Measurements from ENCODE around the gene ZBBX.
"Not testable (repeated sequence)": the region's sequence is repeated elsewhere in the genome, so short reads cannot be mapped to it uniquely, and the experiment has no call there.

ZBBX gene, protein sequence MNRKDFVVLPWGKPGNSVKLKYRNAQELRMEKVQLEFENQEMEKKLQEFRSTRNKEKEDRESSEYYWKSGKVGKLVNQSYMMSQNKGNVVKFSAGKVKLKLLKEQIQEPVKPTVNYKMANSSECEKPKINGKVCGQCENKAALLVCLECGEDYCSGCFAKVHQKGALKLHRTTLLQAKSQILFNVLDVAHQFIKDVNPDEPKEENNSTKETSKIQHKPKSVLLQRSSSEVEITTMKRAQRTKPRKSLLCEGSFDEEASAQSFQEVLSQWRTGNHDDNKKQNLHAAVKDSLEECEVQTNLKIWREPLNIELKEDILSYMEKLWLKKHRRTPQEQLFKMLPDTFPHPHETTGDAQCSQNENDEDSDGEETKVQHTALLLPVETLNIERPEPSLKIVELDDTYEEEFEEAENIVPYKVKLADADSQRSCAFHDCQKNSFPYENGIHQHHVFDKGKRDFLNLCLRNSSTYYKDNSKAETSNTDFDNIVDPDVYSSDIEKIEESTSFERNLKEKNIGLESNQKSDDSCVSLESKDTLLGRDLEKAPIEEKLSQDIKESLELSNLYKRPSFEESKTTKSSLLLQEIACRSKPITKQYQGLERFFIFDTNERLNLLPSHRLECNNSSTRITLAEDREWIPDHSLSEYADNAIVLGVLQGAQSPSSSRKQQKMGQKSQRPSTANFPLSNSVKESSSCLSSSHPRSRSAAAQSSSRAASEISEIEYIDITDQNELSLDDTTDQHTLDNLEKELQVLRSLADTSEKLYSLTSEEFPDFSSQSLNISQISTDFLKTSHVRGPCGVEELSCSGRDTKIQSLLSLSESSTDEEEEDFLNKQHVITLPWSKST

DNA sequence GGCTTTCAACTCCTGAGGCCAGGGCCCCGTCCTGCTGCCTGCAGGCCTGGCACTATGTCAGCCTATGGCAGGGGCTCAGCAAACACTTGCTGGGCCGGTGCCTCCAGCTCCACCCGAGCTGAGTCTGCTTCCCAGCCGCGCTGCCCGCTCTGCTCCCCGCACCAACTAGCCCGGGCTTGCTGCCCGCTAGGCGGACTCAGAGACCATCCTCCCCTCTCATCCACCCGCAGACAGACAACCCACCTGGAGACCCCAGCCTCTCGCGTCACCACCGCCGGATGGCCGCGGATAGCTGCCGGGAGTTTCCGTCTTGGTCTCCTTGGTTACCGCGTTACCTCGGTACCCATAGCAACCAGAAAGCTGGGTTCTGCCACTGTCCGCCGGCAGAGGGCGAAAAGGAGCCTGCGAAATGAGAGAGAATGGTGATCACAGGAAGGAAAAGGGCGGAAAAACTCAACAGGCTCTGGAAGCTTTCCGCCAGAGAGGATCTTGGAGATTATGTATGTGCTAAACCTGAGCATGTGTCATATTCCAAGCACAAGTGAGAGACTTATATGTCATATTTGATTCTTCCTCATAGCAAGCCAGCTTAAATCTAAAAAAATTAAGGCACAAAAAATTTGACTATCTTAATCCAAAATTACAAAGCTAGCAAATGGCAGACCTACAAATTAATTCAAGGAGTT, at the start of gene ZBBX:
Gene ZBBX (minus strand): TSS at position 294 of the 686 bp plus-strand sequence. CDS start 7,396 bp downstream, outside the sequence.
- DNase-seq (ENCODE audit: low read depth), result peak; percentile 49

DNA sequence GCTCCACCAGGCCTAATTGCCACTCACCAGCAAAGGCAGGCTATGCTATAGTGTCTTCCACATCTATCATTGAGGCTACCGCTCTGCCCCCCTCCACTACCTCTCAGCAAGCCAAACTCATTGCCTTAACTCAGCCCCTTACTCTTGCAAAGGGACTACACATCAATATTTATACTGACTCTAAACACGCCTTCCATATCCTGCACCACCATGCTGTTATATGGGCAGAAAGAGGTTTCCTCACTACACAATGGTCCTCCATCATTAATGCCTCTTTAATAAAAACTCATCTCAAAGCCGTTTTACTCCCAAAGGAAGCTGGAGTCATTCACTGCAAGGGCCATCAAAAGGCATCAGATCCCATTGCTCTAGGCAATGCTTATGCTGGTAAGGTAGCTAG, 46.9 kb upstream of the ZBBX start:
- DNase-seq (ENCODE audit: low read depth), result not testable (repeated sequence)

DNA sequence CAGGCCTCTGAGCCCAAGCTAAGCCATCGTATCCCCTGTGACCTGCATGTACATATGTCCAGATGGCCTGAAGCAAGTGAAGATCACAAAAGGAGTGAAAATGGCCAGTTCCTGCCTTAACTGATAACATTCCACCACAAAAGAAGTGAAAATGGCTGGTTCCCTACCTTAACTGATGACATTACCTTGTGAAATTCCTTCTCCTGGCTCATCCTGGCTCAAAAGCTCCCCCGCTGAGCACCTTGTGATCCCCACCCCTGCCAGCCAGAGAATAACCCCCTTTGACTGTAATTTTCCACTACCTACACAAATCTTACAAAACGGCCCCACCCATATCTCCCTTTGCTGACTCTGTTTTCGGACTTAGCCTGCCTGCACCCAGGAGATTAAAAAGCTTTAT, 42.3 kb upstream of the ZBBX start:
- DNase-seq (ENCODE audit: low read depth), result not testable (repeated sequence)

DNA sequence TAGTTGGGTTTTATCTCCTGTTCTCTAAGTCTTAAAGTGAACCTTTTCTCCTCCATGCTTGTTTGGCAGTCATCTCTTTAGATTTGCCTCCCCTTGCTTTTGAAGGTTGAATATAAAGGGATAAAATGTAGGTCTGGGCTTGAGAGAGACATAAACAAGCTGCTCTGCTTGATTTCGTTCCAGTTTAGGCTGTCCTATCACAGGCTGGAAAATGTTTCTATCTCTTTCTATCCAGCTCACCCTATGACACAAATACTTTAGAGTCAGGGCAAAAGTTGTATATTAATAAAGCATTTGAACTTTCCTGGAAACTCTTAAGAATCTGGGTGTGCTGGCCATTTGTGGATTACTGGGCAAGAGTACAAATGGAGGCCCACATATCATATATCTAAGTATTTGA, 29.5 kb upstream of the ZBBX start:
- no peak for DNase-seq (ENCODE audit: low read depth)

DNA sequence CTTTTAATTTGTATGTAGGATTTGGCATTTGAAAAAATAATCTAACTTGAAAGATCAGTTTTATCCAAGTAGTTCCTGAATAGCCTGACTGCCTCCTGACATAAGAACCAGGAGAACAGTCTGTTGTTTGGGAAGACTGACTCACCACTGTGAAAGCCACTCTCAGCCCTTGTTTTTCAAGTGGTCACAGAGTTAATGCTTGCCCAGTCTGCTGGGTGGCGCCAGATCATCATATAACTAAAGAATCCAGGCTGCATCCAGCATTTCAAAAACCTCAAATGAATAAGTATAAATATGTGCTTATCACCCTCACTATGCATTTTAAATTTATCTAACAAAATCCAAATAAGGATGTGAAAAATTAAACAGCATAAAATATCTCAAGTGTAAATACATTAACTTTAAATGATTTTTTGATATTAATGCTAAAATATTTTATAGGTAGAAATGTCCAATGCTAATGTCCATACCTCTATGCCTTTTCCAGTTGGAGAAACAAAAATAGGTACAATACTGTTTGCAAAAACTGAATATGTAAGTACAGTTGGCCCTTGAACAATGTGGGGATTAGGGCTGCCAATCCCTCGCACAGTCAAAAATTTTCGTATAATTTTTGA, 26.9 kb upstream of the ZBBX start:
- DNase-seq (ENCODE audit: low read depth), result peak; percentile 8

DNA sequence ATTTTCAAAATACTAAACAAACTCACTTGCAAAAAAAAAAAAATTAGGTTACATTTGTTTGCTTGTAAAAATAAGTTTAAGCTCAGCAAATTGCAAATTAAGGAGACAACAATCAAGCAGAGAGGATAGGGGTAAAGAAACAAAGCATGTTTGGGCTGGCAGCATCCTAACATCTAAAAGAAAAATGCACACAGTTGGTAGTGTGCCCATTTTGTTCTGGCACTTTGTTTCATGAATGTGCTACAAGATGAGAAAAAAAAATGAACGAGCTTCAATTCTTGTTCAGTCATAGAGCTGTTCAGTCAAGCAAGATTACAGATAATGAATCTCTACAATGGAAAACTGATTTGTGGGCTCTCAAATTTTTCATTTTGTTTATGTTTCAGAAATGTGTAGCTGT, 17.7 kb upstream of the ZBBX start:
- DNase-seq (ENCODE audit: low read depth), result no peak

DNA sequence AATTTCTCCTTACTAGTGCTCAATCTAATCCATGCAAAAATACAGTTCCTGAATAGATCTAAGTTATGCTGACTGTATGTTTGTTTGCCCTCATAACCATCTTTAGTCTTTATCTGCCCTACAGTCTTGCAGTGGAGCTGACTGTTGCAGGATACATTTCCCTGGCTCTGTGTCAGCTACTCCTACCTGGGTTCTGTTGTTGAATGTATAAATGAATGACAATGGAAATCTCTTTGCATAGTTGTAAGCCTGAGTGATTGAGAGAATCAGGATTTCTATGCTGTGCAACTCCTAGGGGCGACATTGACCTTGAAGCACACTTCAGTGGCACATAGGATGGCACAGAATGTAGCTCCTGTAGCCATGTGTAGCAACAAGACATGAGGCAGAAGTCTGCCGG, 16.0 kb upstream of the ZBBX start:
- no peak for DNase-seq (ENCODE audit: low read depth)

DNA sequence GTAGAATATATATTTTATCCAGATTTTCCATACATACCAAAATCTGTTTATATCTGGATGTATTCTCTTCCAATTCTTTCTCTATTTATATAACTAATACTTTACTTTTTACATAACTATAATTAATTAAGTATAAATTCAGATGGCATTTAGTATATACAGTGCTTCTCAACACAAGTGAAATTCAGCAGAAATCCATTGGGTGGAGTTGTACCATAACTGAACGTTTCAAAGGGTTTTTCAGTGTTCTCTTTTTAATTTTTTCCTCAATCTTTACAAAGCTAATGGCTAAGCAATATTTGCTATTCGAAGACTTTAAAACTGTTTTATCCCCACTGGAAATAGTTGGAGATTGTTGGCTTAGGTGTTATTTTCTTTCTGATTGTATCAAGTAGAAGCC, 13.9 kb upstream of the ZBBX start:
- no peak for DNase-seq (ENCODE audit: low read depth)

DNA sequence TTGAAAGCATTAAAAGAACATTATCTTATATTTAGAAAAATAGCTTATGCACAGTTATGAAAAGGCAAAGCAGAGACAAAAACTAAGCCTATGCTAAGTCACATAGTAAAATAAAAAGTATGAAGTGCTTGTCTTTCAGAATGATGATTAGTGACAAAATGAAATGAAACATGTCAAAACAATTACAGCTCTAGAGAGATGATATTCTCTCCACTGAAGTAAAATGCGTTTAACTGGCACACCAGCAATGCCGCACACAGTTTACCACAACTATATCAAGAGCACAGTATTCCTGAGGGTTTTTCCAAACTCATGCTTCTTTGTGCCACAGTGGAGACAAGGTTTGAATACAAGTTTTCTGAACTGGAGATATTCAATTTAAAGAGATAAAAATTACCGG, 2.1 kb upstream of the ZBBX start:
- DNase-seq (ENCODE audit: low read depth), result no peak

DNA sequence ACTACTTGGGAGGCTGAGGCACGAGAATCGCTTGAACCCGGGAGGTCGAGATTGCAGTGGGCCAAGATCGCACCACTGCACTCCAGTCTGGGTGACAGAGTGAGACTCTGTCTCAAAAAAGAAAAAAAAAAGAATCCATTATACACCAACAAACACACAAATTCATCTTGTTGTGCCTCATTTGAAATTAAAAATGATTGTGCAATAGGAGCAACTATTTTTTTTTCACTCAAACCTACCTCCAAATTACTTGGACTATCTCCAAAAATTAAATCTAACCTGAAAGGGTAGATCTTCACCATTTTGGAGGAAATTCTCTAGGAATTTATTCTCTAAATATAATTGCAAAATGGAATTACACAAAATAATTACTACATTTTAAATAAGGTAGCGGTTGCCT, 4.6 kb downstream of the ZBBX start:
- DNase-seq (ENCODE audit: low read depth), result no peak

DNA sequence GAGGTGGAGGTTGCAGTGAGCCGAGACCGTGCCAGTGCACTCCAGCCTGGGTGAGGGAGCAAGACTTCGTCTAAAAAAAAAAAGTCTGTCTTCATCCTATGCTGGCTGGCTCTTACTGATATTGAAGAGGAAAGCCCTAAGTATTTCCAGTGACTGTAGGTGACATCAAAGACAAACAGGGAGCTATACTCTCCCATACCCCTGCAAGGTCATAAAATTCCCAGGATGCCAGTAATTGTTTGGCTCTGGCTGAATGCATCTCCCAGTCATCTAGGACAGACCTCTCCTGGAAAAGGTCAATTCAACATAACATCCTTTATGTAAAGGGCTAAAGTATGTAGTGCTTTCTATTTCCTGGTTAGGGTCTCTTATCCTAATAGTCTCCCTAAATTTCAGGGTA, 8.0 kb downstream of the ZBBX start:
- no peak for DNase-seq (ENCODE audit: low read depth)

DNA sequence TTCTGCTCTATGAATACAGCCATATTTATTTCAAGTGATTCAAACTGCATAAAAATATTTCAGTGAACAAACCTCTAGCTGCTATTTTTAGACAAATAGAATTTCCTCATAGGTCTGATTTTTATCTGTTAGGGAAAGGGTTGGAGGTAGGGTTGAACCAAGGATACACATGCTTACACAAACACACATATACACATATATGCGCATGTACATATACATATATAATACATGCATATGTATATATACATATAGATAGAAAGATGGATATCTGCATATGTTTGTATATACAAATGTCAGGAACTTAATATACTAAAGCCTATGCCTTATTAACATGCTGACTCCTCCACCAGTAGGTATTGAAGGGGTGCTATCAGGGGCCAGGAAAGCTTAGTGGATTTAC, 18.1 kb downstream of the ZBBX start:
- no peak for DNase-seq (ENCODE audit: low read depth)

DNA sequence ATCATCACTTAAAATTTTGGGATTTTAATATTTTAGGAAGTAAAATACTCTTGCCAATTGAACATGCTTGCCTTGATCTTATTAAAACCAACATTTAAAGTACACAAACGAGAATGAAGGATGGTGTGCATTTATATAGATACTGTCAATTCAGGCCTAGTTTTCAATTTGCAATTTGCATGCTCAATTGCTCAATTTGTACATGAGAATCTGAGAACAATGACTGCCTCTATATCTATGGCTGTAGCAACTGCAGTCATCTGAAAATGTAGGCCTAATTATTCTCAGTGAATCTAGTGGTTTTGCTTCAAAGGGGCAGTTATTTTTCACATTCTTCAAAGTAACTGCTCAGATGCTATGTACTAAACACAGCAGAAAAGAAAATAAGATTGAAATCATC, 18.8 kb downstream of the ZBBX start:
- DNase-seq (ENCODE audit: low read depth), result no peak

DNA sequence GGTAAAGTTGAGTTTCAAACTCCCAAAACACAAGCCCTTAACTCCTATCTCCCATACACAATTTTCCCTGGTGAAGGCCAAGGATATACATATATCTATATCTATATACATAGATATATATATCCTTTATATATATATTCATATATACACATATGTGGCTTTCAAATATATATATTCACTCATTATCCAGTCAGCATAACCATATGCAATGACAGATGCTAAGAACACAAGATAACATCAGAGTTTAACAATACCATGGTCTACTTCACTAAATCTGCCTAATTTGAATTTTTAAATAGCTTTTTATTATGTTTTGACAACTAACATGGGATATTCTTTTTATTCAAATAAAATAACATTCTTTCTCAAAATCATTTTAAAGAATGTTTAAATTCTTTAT, 24.7 kb downstream of the ZBBX start:
- no peak for DNase-seq (ENCODE audit: low read depth)

DNA sequence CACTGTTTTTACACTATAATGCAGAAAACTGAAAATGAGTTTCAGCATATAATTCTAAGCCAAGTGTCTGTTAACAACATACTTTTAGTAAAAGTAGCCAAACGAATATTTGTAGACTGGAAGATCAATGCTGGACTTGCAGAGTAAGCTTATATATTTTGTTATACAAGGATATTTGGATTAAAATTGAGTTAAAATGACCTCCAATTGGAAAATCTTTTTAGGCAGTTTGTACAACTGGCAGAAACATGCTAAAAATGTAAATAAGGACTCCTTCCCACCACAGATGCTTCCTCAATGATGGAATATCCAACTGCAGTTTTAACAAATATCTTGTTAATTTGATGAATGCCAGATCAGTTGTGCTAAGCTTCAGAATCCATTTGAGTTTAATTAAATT, 25.3 kb downstream of the ZBBX start:
- DNase-seq (ENCODE audit: low read depth), result no peak

DNA sequence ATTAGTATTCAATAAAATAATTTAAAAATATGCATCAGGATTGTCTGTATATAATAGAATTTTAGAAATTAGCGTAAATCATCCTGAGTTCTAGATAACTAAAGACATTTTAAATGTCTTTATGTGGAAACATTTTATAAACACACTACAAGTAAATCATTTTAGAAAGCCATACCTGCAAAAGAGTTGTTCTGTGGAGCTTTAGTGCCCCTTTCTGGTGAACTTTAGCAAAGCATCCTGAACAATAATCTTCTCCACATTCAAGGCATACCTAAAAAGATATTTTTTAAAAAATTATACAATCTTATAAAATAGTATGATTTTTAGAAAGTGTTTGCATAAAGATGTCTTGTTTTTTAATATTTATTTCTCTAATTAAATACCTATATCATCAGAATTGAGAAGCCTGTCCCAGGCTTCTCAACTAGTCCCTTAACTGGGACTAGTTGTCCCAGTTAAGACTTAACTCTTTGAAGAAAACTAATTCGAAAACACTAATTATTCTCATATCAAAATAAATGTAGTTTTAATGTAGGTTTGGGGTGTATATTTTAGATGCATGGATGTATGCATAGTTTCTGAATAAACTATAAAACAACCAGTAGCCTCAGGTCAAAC, 29.7 kb downstream of the ZBBX start:
- DNase-seq (ENCODE audit: low read depth), result no peak

DNA sequence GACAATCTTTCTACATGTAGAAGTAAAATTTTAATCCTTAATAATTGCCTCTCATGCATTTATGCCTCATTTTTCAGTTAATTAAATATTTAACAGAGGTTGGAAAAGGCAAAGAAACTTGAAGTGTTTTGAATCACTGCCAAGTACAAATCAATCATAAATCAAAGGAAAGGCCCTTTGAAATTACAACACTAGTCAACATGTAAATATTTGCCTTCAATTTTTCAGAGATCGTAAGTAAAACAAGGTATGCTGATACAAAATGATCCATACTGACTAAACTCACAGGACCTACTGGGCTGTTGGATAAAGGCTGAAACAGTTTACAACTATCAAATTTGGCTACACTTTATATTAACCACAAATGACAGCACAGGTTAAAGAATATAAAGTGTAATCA, 33.9 kb downstream of the ZBBX start:
- DNase-seq (ENCODE audit: low read depth), result no peak

DNA sequence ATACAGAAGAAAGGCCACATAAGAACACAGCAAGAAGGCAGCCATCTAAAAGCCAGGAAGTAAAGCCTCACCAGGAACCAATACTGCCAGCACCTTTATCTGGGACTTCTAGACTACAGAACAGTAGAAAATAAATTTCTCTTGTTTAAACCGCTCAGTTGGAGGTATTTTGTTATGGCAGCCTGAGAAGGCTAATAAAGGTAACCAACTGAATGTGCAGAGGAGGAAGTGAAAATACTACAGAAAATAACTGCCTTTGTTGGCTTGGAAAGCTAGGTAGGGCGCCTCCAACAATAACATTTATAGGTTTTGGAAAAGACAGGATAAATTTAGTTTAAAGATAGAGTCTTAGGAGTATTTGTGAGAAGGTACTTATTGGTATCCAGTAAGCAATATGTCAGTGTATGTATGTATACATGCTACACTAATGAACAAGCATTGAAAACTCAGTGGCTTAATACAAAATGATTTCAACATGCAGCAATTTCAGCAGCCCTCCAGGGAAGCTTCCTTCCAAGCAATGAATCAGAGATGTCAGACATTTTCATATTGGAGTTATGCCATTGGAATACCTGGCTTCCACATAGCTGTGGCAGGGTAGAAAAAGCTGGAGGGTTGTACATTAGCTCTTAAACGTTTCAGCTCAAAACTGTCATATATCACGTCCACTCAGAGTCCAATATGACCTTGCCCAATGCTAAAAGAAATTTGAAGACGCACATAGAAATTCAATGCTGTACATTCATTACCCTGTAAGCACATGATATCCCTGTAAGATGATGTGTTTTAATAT, 48.9 kb downstream of the ZBBX start:
- no peak for DNase-seq (ENCODE audit: low read depth)

DNA sequence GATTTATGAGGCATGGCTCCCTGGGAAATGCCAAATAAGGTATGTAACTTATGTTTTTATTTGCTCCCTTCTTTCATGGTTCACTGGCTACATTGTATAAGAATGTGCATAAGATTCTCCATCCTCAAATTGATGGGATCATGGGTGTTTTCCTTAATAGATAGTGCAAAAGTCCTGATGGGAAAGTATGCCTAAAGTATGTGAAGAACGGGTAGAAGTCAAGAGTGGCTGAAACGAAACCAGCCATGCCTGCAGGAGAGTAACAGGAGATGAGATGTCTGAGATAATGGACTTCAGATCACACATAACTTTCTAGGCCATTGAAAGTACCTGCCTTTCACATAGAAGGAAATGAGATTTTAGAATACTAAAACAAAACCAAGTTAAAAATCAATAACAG, 56.5 kb downstream of the ZBBX start:
- DNase-seq (ENCODE audit: low read depth), result no peak

DNA sequence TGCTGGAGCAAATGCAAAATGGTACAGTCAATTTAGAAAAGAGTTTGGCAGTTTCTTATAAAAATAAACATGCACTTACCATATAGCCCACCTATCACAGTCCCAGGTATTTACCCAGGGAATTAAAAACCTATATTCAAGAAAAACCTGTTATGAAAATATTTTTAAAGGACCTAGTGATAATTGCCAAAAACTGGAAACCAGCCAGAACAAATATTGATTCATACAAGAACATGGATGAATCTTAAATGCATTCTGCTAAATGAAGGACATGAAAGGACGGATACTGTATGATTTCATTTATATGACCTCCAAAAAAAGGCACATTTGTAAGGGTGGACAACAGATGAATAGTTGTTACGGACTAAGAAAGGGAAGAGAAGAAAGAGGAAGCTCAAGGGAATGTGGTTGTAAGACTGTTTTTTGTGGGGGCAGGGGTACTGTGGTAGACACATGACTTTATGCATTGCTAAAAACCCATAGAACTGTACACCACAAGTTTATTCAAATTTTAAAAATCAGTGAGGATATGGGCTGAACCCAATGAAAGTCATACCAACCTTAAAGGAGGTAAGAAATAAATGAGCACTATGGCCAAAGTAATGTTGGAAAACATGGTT, 61.0 kb downstream of the ZBBX start:
- DNase-seq (ENCODE audit: low read depth), result no peak

DNA sequence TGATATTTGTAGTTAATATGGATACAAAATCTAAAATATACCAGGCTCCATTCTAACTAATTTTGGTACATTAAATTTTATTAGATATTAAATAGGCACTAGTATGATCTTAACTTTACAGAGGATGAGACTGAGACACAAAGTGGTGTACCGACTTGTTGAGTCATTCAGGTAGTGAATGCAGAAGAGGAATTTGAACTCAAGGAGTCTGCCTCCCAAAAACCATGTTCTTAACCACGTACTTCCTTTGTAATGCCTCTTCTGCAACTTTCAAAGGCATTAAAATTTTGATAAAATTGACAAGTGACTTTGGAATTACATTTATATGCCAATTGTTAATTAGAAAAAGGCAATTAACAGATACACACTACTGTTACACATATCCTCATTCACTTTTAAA, 61.8 kb downstream of the ZBBX start:
- DNase-seq (ENCODE audit: low read depth), result no peak
